A673 (cell line): ENCODE results near the gene ZNF367. TPM values are rescaled to one million over a fixed set of nuclear protein-coding genes. Genes with fewer than 3 reads are reported as not detected.

Experiments used
- BruUV-seq: library from RNA; stranded (reverse); fragments of 400-500 nt; replicated peaks from 2 replicates; lab custom pipeline; 2021; lab: Mats Ljungman, UMichigan
- CTCF ChIA-PET: fragments of 300-600 bp; sonication (Branson Sonifier 250); formaldehyde crosslinking; loops from one replicate; lab custom pipeline; 2022; ENCODE audit warnings: antibody characterized with exemption; lab: Charles Lee
- POLR2A ChIA-PET: fragments of 300-600 bp; sonication (Branson Sonifier 250); formaldehyde crosslinking; loops from one replicate; lab custom pipeline; 2022; ENCODE audit warnings: antibody characterized with exemption; ENCODE audit not compliant: low non-redundant PET; lab: Charles Lee
- DNase-seq: peaks from one replicate; pipeline ENCODE4 v3.0.0-alpha.2; 2015; ENCODE audit warnings: low spot score
- H3K27ac ChIP-seq: fragments of 200-600 bp; sonication (generic); 2 replicates; pipeline ENCODE4 v1.5.1; 2016; ENCODE audit warnings: mixed run types, low read depth, mild to moderate bottlenecking, mixed read lengths, antibody characterized with exemption, low read length; ENCODE audit not compliant: poor library complexity, severe bottlenecking
- H3K27me3 ChIP-seq: fragments of 200-600 bp; sonication (generic); replicated peaks from 2 replicates; pipeline ENCODE4 v1.6.1; 2017; ENCODE audit warnings: mixed run types, low read depth, mild to moderate bottlenecking, mixed read lengths, antibody characterized with exemption, low read length; ENCODE audit not compliant: insufficient read depth, poor library complexity
- H3K36me3 ChIP-seq: fragments of 200-600 bp; sonication (generic); 2 replicates; pipeline ENCODE4 v1.6.1; 2016; ENCODE audit warnings: mixed run types, mild to moderate bottlenecking, mixed read lengths, antibody characterized with exemption, low read length; ENCODE audit not compliant: insufficient read depth, poor library complexity, severe bottlenecking
- H3K4me1 ChIP-seq: fragments of 200-600 bp; sonication (generic); 2 replicates; pipeline ENCODE4 v1.6.1; 2017; ENCODE audit warnings: mixed run types, mild to moderate bottlenecking, mixed read lengths, antibody characterized with exemption, low read length; ENCODE audit not compliant: insufficient read depth, poor library complexity, severe bottlenecking
- H3K4me3 ChIP-seq: fragments of 200-600 bp; sonication (generic); 2 replicates; pipeline ENCODE4 v1.5.1; 2016; ENCODE audit warnings: low read depth, mixed run types, mild to moderate bottlenecking, mixed read lengths, low read length; ENCODE audit not compliant: poor library complexity, severe bottlenecking
- H3K9me3 ChIP-seq: fragments of 200-600 bp; sonication (generic); 2 replicates; pipeline ENCODE4 v1.6.1; 2016; ENCODE audit warnings: mixed run types, low read depth, mild to moderate bottlenecking, mixed read lengths, antibody characterized with exemption, low read length; ENCODE audit not compliant: poor library complexity, severe bottlenecking
- EZH2 ChIP-seq: fragments of 200-600 bp; sonication (generic); IDR thresholded peaks from 2 replicates; pipeline ENCODE4 v1.6.1; 2017; ENCODE audit warnings: borderline replicate concordance, low read depth, mild to moderate bottlenecking, mixed read lengths, antibody characterized with exemption, low read length; ENCODE audit not compliant: poor library complexity, severe bottlenecking
- intact Hi-C: fragments of 100-400 bp; cut with micrococcal nuclease; formaldehyde crosslinking; loops from one replicate; pipeline ENCODE4 v1.10.0; 2022; ENCODE audit not compliant: unreplicated experiment
- total RNA-seq: library from RNA; stranded (reverse); gene quantifications from 2 replicates; pipeline ENCODE4 v1.2.3, GENCODE V29; 2021
- TF ChIP-seq, protein P1 (sequence below): fragments of 300-800, 200-600 bp; sonication (generic); conservative IDR thresholded peaks from 2 replicates; pipeline ENCODE4 v1.5.1; 2017; ENCODE audit warnings: low read depth, mild to moderate bottlenecking, antibody characterized with exemption, low read length, moderate library complexity, mixed read lengths

The ZNF367 gene
- total RNA-seq, 1 experiment from 2014 or later: 14.6 TPM

DNA sequence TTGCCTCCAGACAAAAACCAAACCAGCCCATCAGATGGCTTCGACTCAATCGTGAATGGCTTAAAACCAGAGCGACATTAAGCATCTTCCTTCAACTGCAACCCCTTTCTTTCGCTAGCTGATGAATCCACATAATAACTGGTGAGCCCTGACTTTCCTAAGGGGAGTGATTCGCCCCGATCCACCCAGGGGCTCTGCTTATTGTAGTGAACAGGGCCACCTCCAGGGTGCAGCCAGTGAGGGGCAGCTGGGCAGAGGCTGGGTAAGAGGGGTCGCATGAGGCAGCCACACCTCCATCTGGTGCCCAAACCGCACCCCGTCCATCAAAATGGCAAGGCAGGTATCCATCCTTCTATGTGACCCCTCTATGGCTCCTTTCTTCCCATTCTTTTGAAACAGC lies 72.6 kb downstream of the ZNF367 start:
- CTCF ChIA-PET: no interaction called here
- no peak overlapping the region for H3K4me3 ChIP-seq
- H3K27ac ChIP-seq: no peak overlapping the region
- peaks cover 7% of the 10 kb centered on the region for H3K4me1 ChIP-seq
- no peak for DNase-seq
- intact Hi-C loops: no loop called here
- POLR2A ChIA-PET: no interaction called here
- TF ChIP-seq, protein P1, sequence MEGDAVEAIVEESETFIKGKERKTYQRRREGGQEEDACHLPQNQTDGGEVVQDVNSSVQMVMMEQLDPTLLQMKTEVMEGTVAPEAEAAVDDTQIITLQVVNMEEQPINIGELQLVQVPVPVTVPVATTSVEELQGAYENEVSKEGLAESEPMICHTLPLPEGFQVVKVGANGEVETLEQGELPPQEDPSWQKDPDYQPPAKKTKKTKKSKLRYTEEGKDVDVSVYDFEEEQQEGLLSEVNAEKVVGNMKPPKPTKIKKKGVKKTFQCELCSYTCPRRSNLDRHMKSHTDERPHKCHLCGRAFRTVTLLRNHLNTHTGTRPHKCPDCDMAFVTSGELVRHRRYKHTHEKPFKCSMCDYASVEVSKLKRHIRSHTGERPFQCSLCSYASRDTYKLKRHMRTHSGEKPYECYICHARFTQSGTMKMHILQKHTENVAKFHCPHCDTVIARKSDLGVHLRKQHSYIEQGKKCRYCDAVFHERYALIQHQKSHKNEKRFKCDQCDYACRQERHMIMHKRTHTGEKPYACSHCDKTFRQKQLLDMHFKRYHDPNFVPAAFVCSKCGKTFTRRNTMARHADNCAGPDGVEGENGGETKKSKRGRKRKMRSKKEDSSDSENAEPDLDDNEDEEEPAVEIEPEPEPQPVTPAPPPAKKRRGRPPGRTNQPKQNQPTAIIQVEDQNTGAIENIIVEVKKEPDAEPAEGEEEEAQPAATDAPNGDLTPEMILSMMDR: no peak
- no peak for TF ChIP-seq EZH2
- no peaks in the 10 kb centered on the region for H3K27me3 ChIP-seq
- BruUV-seq: no TSS peak
- H3K9me3 ChIP-seq: no peaks in the 10 kb centered on the region
- H3K36me3 ChIP-seq: no peaks in the 10 kb centered on the region

DNA sequence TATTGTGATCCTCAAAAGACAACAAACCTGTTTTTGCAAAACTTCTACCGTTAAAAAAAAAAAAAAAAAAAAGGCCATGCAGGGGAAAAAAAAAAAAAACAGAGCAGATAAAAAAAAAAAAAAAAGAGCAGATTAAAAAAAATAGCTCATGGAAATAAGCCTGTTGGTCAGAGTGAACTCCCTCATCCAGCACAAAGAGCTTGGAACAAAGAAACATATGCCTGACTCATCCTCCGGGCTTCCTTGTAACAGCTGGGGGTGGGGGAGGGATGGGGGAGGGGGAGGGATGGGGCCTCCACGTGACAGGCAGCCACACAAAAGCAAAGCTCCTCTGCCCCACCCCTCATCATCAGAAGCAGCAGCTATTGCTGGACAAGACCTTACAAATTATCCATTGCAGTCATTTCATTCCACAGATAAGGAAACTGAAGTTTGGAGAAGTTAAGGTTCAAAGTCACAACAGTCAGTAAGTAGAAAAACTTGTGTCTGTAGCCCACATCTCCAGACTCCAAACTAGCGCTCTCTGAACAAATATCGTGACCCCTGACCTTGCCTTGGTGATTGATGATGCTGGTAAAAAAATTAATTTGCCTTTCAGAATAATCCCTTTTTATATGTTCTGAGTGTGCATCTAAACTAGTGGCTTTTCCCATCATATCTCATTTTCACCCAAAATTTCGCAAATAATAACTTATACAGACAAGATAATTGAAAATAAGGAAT lies 73.6 kb downstream of the ZNF367 start:
- ChIA-PET POLR2A (no interaction called here), CTCF (interaction anchor here (0.7 kb wide), 1 partner anchor 282 kb away, joined by 6 read pairs; no protein-coding TSS in a partner anchor)
- H3K27me3 ChIP-seq: no peaks in the 10 kb centered on the region
- intact Hi-C loops: no loop called here
- no TSS peak for BruUV-seq
- peak; percentile 77 for DNase-seq
- no peak overlapping the region for H3K4me3 ChIP-seq
- no peaks in the 10 kb centered on the region for H3K9me3 ChIP-seq
- no peak overlapping the region for H3K27ac ChIP-seq
- no peaks in the 10 kb centered on the region for H3K36me3 ChIP-seq
- TF ChIP-seq EZH2: no peak
- TF ChIP-seq, protein P1: no peak
- peaks cover 12% of the 10 kb centered on the region for H3K4me1 ChIP-seq

DNA sequence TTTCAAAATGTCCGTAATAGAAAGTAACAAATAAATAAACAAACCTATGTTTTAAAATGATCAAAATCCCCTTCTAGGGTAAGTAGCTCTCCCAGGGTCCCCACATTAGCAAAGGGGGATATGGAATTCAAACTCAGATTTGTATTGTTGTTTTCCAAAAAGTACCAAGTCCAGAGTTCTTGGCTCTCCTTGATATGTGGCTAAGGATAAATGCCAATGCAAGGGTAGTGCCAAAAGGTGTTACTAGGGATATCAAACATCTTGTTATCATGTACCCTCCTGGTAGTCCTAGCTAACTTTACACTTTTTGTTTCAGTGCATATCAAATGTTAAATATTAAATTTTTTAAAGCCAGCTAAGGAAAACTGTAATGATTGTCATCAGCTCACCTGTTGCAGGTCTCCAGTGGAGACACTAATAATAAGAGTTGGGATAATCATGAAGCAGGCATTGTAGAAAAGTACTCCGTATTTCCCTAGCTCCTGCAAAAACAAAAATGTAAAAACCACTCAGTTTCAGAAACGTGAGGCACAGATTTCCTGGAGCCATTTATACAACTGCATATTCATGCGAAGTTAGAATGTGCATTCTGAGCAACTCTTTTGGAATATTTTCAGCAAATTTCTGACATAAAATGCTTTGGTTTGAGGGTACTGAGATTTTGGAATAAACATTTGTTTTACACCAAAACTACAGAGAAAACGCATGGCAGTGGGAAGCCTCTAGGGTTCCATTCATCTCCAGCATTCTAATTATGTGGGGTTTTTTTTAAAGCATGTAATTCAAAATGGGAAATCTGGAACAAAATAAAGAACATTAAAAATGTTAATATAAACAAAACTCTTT lies 74.4 kb downstream of the ZNF367 start:
- BruUV-seq: TSS peak; percentile 89
- intact Hi-C loops: no loop called here

More for the DNA sequence above, 74.4 kb downstream of the ZNF367 start:
- Histone ChIP-seq H3K9me3 (no peaks in the 10 kb centered on the region), H3K27ac (no peak overlapping the region), H3K27me3 (no peaks in the 10 kb centered on the region), H3K36me3 (no peaks in the 10 kb centered on the region), H3K4me3 (no peak overlapping the region), H3K4me1 (peaks cover 15% of the 10 kb centered on the region)
- DNase-seq: no peak
- TF ChIP-seq EZH2: no peak
- TF ChIP-seq, protein P1: no peak
- ChIA-PET CTCF (no interaction called here), POLR2A (no interaction called here)
